HUDEP-2 (cell line): Measurements from ENCODE around the gene FBP2.

ENCODE experiments used
- DNase-seq, 76 experiments: peaks; one replicate each; lab custom pipeline; 2025; ENCODE audit not compliant: unreplicated experiment in 76 of 76; lab: John Stamatoyannopoulos, UW

FBP2 gene

DNA sequence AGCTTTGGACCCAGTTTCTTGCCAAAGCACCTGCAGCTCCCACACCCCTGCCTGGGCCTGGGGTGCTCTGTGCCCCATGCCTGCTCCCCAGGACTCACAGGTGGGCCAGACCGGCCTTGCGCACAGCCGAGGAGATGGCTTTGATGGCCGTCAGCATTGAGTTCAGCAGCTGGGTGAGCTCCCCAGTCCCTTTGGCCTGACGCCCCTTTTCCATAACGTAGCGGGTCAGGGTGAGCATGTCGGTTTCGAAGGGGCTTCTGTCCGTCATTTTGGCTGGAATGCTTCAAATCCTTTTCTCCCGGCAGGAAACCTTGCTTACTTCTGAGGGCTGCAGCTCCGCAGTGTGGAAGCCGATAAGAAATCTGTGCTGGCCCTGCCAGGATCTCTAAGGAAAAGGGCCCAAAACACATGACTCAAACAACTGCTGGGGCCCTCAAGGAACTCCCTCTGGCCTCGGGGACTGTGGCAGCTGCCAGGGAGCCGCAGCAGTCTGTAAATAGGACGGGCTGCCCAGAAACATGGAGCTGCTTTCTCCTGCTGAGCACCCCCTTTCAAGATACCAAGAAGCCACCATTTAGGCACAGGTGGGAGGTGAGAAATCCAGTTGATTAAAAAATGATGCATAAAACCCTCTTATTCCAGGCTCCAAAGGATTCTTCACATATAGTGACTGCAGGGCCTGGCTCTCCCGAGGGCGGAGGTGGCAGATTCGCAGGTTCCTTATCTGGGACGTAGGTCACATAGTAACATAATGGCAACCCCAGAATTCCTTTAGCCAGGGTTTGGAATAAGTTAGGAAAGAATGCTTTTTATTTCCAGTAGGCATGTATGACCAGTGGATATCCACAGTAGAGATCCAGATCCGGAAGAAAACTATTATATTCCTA is at the start of gene FBP2:
Gene FBP2 (minus strand): TSS at position 366 of the 887 bp plus-strand sequence. CDS start 98 bp downstream, at position 268.
- DNase-seq, result no peak

DNA sequence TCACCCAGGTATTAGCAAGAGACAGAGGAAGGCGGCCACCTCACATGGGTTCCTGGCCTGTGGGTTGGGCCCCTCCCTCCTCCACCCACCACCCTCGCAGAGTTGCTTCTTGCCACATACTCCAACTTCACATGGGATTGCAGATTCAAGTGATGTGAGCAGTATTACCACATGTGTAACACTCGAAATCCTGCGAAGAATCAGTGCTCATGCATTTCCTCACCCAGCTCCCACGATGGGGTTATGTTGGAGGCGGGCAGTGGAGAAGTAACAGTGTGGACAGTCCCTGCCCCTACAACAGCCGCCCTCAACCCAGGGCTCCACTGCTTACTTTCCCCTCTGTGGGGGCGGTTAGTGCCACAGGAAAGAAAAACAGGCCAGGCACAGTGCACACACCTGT is 49.6 kb upstream of the FBP2 start:
- DNase-seq, result no peak

- no peak for DNase-seq
Measured at GRCh38 chr9:94642501-94642900, 48.9 kb upstream of the FBP2 start.

DNA sequence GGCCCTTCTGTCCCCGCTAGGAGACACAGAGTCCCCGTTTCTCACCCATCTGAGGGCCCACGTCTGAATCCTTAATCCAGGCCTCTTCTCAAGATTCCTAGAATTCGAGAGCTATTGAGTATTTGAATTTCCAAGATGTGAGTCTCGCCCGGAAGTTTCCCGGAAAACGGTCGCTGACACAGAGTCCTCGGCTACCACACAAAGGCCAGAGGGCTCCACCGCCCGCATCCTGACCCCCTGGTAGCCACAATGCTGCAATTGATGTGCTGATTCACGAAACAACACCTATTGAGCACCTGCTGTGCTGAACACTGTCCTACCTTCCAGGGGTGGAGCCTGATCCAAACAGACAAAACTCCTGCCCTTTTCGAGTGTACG is 46.4 kb upstream of the FBP2 start:
- DNase-seq, result no peak

- peak in 6 of 76 experiments; percentile 3 to 27 (median 11) for DNase-seq
Measured at GRCh38 chr9:94639061-94639998, 45.7 kb upstream of the FBP2 start, which contains the start of gene FBP1. FBP1 (minus strand) TSS chr9:94639518; CDS start chr9:94639310, 208 bp downstream.

DNA sequence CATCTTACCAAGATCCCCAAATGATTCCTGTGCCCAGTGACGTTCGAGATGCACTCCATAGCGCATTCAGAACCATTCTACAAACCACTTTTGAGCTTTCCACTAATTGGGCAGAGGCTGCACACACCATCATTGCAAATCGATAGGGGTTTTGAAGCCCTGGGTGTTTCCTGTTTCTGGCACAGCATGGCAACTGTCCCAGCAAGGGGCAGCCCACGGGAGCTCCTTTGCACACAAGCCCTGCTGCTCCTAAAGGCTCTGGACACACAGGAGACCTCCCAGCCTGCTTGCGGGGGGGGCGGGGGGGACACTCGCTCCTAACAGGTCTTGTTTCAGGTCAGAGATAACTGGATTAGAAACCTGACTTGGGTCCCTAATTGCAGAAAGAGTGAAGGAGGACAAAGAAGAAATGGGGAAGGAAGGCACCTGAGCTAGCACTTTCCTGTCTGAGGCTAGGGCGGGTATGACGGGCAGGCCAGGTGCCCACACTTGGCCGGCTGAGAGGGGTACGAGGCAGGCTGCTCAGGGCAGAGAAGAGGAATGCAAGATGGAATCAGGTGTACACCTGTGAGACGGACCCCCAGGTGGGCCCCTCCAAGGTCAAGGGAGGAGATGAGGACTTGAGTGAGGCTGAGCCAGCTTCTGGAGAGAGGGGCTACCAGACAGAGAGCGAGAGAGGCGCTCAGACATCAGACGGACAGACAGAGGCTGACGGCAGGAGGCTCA is 44.9 kb upstream of the FBP2 start:
- no peak for DNase-seq

DNA sequence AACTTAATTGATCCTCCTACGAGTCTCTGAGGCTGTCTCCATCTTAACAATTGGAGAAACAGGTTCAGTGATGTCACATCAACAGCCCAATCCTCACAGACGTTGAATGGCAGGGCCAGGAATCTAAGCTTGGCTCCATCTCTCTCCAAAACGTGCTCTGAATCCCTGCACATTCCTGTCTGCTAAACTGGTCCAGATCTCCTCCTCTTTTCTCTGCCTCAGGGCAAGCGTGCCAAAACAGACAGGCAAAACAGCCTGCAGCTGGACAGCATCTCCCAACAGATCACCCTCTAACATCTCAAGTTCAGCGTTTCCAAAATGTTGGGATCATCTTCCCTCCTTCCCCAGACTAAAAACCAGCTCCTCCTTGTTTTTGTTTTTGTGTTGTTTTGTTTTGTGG is 39.1 kb upstream of the FBP2 start:
- no peak for DNase-seq

DNA sequence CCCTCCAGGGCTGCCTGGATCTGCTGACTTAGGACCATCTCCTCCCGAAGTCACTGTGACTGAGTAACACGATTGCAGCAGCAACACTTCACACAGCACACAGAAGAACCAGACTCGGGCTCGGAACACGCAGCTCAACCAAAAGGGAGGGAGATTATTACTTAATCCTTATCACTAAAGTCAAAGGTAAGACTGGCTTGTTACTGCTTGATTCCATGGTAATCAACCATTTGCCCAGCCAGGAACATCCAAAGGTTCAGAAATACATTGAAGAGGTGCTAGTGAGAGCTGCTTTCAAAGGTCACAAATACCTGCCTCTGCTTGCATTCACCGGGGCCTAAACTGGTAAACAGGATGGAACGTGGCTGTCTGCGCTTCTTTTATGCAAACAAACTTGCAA is 38.0 kb upstream of the FBP2 start:
- no peak for DNase-seq

DNA sequence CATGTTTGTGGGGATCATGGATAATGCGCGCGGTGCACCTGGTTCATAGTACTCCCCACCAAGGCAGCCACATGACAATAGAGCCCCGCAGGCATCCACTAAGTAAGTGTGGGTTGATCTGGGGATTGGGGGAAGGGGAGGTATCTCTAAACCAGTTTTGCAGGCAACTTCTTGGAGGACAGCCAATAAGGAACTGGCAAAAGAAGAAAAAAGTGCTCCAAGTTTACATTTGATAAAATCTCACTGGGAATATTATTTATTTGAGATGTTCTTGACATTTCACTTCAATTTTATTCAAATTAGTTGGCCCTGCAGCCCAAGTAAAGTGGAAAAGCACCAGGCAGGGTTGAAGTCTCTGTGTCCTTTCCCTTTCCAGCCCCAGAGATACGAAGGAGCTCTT is 37.2 kb upstream of the FBP2 start:
- no peak for DNase-seq

DNA sequence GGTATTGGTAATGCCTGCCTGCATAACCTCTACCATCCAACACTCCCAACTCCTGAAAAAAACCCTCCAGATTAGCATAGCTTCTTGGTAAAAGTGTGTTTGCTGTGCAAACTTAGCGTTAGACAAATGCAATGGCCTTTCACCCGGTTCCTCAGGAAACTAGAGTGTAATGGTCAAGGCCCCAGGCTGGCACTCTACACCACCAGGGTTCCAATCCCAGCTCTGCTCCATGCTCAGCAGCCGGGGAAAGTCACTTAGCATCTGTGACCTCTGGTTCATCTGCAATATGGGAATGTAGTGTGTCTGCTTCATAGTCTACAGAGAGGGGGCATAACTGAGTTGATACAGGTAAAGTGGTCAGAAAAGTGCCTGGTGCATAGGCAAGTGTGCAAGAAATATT is 36.7 kb upstream of the FBP2 start:
- no peak for DNase-seq

DNA sequence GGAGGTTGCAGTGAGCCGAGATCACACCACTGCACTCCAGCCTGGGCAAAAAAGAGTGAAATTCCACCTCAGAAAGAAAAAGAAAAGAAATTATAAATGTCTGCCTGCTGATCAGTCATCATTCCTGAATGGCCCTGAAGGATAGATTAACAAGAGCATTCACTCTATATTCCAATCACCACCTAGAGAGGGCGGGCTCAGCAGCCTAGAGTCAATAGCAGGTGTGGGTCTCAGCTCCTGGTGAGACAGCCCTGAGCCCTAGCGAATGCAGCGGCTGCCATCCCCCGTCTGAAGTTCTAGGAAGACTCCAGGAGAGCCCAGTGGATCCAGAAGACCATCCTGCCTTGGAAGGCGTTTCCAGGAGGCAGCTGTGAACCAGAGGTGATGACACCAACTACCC is 33.7 kb upstream of the FBP2 start:
- DNase-seq, result no peak

DNA sequence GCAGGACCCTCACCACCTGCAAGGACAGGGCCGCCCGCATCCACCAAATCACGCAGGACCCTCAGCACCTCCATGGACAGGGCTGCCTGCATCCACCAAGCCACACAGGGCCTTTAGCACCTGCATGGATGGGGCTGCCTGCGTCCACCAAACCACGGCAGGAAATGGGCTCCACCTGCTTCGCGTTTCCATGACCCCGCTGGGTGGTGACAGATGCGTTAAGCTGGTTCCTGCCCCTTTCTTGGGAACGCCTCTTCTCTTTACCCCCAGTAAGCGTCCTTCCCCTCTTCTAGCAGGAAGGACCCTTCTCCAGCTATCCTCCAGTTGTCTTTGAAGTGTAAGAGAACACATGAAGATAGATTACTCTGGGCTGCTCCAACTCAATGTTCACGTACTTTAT is 32.2 kb upstream of the FBP2 start:
- DNase-seq, result no peak

- no peak for DNase-seq
Measured at GRCh38 chr9:94624629-94625028, 31.0 kb upstream of the FBP2 start.

- peak in 55 of 76 experiments; percentile 4 to 66 (median 36) for DNase-seq
Measured at GRCh38 chr9:94623253-94623652, 29.6 kb upstream of the FBP2 start.

DNA sequence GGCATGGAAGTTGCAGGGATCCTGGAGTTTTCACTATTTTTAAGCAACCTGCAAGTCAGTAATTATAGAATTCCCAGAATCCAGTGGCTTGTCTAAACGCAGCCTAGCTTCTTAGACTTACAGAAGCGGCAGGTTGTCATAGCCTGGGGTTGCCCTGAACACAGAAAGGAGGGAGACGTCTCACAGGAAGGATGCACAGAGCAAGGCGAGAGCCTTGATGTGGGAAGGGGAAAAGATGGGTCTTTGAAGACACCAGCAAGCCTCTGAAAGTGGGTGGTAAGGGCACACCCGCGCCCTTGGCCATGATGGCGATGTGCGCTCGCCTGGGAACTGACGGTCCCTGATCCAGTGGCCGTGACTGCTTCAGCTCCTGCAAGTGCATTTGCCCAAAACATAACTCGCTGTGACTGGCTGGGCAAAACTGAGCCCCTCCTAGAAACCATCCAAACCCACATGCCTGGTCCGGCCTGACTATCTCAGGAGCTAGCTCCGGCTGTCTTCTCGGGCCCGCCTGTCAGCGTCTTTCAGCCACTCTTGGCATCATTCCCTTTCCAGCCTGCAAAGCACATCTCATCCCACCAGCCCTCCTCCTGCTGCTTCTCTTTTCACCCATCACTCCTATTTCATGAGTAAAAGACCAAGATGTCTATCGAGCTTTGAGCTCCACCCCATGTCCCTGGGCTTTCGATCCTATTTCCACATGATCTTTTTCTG is 28.6 kb upstream of the FBP2 start:
- DNase-seq, result no peak

GRCh38 chr9:94619026-94619425 is 25.4 kb upstream of the FBP2 start:
- no peak for DNase-seq

DNA sequence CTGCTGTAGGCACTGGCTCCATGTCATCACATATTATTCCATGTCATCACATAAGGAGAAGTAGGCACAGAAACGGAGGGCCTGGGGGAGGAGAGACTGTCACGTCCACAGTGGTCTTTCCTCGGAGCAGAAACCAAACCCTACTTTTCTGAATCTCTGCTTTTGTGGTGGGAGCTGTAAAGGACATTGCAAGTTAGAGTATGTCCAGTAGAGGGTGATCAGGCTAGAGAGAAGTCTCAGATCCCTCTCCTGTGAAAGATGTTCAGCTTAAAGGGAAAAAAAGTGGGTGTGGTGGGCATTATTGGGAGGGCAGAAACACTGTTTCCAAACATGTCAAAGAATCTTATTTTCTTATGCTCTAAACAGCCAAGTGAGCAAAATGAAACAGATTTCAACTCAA is 19.4 kb upstream of the FBP2 start:
- peak in 1 of 76 experiments; percentile 1 for DNase-seq

DNA sequence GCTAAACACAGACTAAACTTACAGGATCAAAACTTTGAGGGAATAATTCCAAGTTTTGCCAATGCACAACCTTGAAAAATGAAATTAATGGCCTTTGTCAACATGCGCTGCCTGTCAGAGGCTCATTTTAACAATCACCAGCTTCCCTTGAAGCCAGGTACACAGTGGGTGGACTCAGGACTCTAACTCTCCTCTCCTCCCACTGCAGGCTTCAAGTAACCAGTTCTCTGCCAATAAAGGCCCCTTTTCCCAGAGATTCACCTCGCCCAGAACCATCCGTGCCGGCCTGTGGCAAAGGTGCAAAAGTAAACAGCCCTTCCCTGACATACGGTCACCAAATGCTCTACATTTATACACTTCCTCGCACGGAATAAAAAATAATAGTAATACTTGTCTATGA is 18.4 kb upstream of the FBP2 start:
- DNase-seq, result no peak

DNA sequence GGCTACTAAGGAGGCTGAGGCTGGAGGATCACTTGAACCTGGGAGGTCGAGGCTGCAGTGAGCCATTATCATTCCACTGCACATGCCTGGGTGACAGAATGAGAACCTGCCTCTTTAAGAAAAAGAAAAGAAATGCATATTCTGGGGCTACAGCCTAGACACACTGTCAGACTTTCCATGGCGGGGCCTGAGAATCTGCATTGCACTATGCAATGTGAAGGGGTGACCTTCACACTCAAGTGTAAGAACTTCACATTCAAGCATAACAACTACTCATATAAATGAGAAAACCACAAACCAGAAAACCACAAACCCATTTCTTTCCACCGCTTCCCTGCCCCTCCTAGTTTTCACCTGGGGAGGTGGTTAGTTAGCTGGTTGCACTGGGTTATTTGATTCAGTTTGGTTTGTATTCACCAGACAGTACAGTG is 18.0 kb upstream of the FBP2 start:
- no peak for DNase-seq

- DNase-seq, result no peak
Measured at GRCh38 chr9:94610181-94610606, 16.6 kb upstream of the FBP2 start.
